Skeletal muscle tissue (tissue), 4 donors: ENCODE data around the gene ZACN. TPM values are rescaled to one million over a fixed set of nuclear protein-coding genes. Genes with fewer than 3 reads are reported as not detected.

Experiments used
- H3K27ac ChIP-seq: one replicate; pipeline ENCODE4 v1.7.0; 2013; ENCODE audit warnings: mild to moderate bottlenecking, low read depth, low read length, inconsistent platforms
- H3K27me3 ChIP-seq, 3 donors: one replicate each; pipeline ENCODE4 v1.7.0; 2013; ENCODE audit warnings: low read length in 3 of 3; ENCODE audit not compliant: control insufficient read depth in 3 of 3, insufficient read depth in 3 of 3
- H3K36me3 ChIP-seq, 3 donors: one replicate each; pipeline ENCODE4 v1.7.0; 2013; ENCODE audit warnings: low read length in 3 of 3; ENCODE audit not compliant: control insufficient read depth in 3 of 3, insufficient read depth in 3 of 3
- H3K4me1 ChIP-seq, 3 donors: one replicate each; pipeline ENCODE4 v1.7.0; 2013; ENCODE audit warnings: low read length in 3 of 3, mild to moderate bottlenecking in 3 of 3; ENCODE audit not compliant: control insufficient read depth in 3 of 3, insufficient read depth in 3 of 3
- H3K4me3 ChIP-seq, 3 donors: one replicate each; pipeline ENCODE4 v1.7.0; 2013; ENCODE audit warnings: low read length in 3 of 3
- H3K9ac ChIP-seq, 3 donors: one replicate each; pipeline ENCODE4 v1.7.0; 2013; ENCODE audit warnings: low read length in 3 of 3, mild to moderate bottlenecking in 3 of 3, moderate library complexity in 2 of 3, low read depth in 1 of 3
- H3K9me3 ChIP-seq, 3 donors: one replicate each; pipeline ENCODE4 v1.7.0; 2013; ENCODE audit warnings: low read length in 3 of 3; ENCODE audit not compliant: control insufficient read depth in 3 of 3
- total RNA-seq: library from RNA; depleted of rRNA; stranded (reverse); fragments of >200 nt; gene quantifications from one replicate; pipeline ENCODE4 v1.2.3, GENCODE V29; 2014
- donor health status: Osteomylitis.

The ZACN gene
- total RNA-seq, 1 donor from 2014 or later: not detected

DNA sequence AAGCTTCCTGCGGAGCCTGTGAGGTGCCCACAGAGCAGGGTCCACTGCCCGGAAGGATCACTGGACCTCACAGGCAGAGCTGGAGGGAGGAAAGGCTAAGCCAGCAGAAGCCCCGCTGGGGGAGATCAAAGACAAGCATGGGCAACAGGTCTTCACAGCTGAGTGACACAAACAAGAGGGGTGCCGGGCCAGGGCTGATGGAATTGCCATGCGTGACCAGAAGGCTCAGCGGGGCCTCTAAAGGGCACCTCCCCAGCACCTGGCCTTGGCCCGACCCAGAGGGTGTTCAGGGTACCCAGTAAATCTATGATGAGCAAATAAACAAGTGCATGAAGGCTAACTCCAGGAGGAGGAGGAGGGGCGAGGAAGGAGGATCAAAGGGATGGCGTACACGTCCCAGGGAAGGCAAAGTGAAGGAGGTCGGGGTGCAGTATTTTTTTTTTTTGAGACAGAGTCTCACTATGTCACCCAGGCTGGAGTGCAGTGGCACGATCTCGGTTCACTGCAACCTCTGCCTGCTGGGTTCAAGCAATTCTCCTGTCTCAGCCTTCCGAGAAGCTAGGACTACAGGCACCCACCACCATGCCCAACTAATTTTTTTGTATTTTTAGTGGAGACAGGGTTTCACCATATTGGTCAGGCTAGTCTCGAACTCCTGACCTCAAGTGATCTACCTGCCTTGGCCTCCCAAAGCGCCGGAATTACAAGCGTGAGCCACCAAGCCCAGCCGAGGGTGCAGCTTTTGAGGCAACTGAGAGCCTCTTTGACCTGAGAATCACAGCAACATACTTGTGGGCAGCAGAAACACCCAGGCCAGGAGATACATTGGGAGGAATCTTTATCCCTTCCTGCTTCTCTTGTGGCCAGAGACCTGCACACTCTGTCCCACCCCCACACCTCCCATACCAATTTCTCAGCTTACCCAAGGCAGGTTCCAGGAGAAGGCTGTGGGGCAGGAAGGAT is 40.7 kb downstream of the ZACN start:
- peaks cover 3 to 5% (median 5%) of the 10 kb centered on the region in 3 donors for H3K4me1 ChIP-seq
- no peaks in the 10 kb centered on the region for H3K9me3 ChIP-seq
- H3K27ac ChIP-seq: no peak overlapping the region
- no peak overlapping the region for H3K4me3 ChIP-seq
- H3K9ac ChIP-seq: no peak overlapping the region
- H3K27me3 ChIP-seq: no peaks in the 10 kb centered on the region
- H3K36me3 ChIP-seq: no peaks in the 10 kb centered on the region

DNA sequence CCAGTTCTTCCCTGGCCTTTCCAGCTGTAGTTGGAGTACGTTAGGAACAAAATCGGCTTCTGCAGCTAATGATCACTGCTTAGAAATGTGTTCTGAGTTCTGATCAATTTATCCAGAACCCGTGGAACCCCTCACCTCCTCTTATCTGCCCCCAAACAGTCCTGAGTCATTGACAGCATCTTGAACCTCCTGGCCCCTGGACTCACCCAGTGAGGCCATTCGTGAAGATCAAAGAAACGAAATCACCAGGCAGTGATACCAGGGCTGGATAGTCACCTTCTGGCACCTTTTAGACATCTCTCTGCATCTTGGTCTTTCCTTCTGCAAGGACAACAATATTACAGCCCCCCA is 41.7 kb downstream of the ZACN start:
- Histone ChIP-seq H3K9me3 (no peaks in the 10 kb centered on the region), H3K4me1 (peaks cover 3 to 5% (median 5%) of the 10 kb centered on the region in 3 donors), H3K36me3 (no peaks in the 10 kb centered on the region), H3K27me3 (no peaks in the 10 kb centered on the region), H3K27ac (no peak overlapping the region), H3K4me3 (no peak overlapping the region), H3K9ac (no peak overlapping the region)

DNA sequence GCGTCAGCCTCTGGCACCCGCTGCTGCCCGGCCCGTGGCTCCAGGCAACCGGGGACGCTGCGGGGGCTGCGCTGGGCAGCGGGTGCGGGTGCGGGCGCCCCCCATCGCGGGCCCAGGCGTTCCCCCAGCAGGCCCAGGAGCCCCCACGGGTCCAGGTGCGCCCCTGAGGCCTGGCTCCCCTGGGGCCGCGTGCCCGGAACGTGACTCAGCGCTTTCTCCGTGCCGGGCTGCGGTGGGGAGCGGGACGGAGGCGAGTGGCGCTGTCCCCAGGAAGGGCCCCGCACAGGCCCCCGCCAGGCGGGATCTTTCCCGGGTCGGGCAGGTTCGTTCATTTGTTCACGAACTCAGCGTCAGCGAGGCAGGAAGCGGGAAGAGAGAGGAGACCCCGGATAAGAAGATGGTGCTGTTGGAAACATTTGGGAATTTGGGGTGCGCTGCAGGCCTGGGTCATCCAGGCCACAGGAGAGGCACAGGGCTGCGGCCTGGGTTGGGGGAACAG is 43.0 kb downstream of the ZACN start:
- H3K27ac ChIP-seq: no peak overlapping the region
- peak overlapping the region in 2 of 3 donors; percentile 56 to 75 for H3K9ac ChIP-seq
- peak overlapping the region; percentile 49 to 59 (median 50) for H3K4me3 ChIP-seq
- H3K9me3 ChIP-seq: no peaks in the 10 kb centered on the region
- no peaks in the 10 kb centered on the region for H3K36me3 ChIP-seq
- peaks cover 3 to 5% (median 5%) of the 10 kb centered on the region in 3 donors for H3K4me1 ChIP-seq
- no peaks in the 10 kb centered on the region for H3K27me3 ChIP-seq

DNA sequence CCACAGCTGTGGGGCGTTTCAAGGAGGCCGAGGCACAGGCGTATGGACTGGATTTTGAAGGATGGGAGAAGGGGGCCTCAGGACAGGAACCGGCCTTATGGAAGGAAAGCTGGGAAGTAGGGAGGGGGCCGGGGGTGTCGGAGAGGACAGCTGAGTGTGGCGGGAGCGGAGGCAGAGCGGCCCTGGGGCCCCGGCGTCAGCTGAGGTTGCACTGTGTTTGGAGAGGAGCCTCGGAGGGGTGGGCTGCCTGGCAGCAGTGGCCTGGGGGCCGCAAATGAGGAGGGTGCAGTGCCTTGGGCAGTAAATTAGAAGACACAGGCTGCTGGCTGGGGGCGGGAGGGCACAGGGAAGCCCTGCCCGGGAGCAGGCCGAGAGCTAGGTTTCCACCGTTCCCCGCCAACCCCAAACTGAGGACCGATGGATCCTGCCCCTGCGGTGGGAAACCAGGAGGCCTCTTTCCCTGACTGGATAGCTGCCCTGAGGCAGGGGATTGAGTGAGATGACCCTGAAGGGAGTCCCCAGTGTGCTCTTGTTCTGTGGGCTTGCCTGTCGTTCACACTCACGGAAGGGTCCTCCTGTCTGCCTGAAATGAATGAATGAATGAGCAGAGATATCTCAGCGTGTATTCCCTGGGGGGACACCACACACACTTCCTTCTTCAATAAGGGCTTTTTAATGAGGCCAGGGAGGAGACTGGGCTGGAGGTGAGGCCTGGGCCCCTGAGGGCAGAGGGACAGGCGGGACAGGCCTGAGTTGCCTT is 43.6 kb downstream of the ZACN start:
- Histone ChIP-seq H3K9me3 (no peaks in the 10 kb centered on the region), H3K36me3 (no peaks in the 10 kb centered on the region), H3K27me3 (no peaks in the 10 kb centered on the region), H3K9ac (peak overlapping the region in 1 of 3 donors; percentile 75), H3K4me1 (peaks cover 3 to 5% (median 5%) of the 10 kb centered on the region in 3 donors), H3K27ac (no peak overlapping the region), H3K4me3 (no peak overlapping the region)

GRCh38 chr17:76123191-76123499 is 44.2 kb downstream of the ZACN start:
- Histone ChIP-seq H3K9me3 (no peaks in the 10 kb centered on the region), H3K36me3 (no peaks in the 10 kb centered on the region), H3K4me3 (no peak overlapping the region), H3K27me3 (no peaks in the 10 kb centered on the region), H3K4me1 (peaks cover 3 to 5% (median 5%) of the 10 kb centered on the region in 3 donors), H3K27ac (no peak overlapping the region), H3K9ac (no peak overlapping the region)

DNA sequence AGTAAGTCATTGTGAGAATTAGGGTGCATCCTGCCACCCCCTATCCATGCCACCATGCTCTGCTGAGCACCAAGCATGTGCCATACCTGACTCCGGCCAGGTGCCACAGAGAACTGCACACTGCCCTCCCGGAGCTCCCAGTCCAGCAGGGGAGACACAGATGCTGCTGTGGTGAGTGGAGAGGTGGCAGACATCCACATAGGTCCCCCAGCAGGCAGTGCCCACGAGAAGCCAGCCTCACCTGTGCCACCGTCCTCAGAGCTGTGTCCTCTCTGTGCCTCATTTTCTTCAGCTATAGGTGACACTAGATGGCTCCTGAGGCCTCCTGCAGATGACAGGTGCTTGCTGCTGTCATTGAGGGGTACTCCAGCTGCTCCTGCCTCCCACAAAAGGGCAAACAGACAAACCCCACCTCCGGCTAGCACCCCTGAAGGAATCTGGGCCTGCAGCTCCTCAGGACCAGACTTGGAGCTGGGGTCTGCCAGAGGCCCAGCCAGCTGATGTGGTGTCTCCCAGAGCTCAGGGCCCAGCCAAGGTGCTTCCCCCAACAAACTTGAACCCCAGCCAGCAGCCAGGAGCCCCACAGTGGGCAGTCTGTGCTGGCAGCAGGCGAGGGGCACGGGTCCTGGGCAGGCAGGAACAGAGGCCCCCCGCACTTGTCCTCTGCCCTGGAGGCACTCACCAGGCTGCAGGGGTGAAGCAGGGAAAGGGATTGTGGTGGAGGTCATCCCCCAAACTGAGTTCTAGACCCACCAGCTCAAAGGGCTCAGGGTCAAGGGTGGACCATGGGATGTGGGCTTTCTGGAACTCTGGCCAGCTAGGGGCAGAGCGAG is 45.0 kb downstream of the ZACN start:
- H3K36me3 ChIP-seq: no peaks in the 10 kb centered on the region
- H3K27me3 ChIP-seq: no peaks in the 10 kb centered on the region
- no peaks in the 10 kb centered on the region for H3K9me3 ChIP-seq
- H3K4me3 ChIP-seq: no peak overlapping the region
- no peak overlapping the region for H3K9ac ChIP-seq
- no peak overlapping the region for H3K27ac ChIP-seq
- peaks cover 3 to 5% (median 5%) of the 10 kb centered on the region in 3 donors for H3K4me1 ChIP-seq

- no peak overlapping the region for H3K27ac ChIP-seq
- peaks cover 3 to 5% (median 5%) of the 10 kb centered on the region in 3 donors for H3K4me1 ChIP-seq
- H3K9me3 ChIP-seq: no peaks in the 10 kb centered on the region
- no peaks in the 10 kb centered on the region for H3K27me3 ChIP-seq
- no peak overlapping the region for H3K4me3 ChIP-seq
- H3K9ac ChIP-seq: no peak overlapping the region
- H3K36me3 ChIP-seq: no peaks in the 10 kb centered on the region
These were observed 45.8 kb downstream of the ZACN start for GRCh38 chr17:76124582-76125390.

DNA sequence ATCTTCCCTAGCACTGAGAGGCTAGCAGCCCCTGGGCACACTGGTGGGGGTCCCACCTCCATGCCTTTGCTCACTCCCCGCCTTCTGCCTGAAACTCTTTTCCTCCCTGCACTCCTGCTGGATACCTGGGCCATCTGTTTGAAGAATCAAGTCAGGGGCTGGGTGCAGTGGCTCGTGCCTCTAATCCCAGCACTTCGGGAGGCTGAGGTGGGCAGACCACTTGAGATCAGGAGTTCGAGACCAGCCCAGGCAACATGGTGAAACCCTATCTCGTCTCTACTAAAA is 46.4 kb downstream of the ZACN start:
- Histone ChIP-seq H3K4me1 (peaks cover 3 to 5% (median 5%) of the 10 kb centered on the region in 3 donors), H3K9ac (no peak overlapping the region), H3K9me3 (no peaks in the 10 kb centered on the region), H3K27ac (no peak overlapping the region), H3K4me3 (no peak overlapping the region), H3K36me3 (no peaks in the 10 kb centered on the region), H3K27me3 (peaks cover 0 to 5% (median 0%) of the 10 kb centered on the region in 3 donors)

- H3K9ac ChIP-seq: no peak overlapping the region
These were observed 46.9 kb downstream of the ZACN start for GRCh38 chr17:76125922-76126321.

More at GRCh38 chr17:76125922-76126321, 46.9 kb downstream of the ZACN start:
- no peak overlapping the region for H3K4me3 ChIP-seq
- H3K36me3 ChIP-seq: no peaks in the 10 kb centered on the region
- H3K27me3 ChIP-seq: peaks cover 0 to 11% (median 2%) of the 10 kb centered on the region in 3 donors
- H3K9me3 ChIP-seq: no peaks in the 10 kb centered on the region
- no peak overlapping the region for H3K27ac ChIP-seq
- H3K4me1 ChIP-seq: peaks cover 3 to 5% (median 5%) of the 10 kb centered on the region in 3 donors
